Myocyte (in vitro differentiated cells): Measurements from ENCODE around the gene MGLL. TPM values are rescaled to one million over a fixed set of nuclear protein-coding genes. Genes with fewer than 3 reads are reported as not detected.
A peak's percentile ranks its signal among the peaks of the same experiment; 100 is the strongest.

Experiments used
- DNase-seq: peaks from one replicate; pipeline ENCODE4 v3.0.0-alpha.2; 2012; ENCODE audit warnings: low read depth
- polyA plus RNA-seq: library from polyadenylated mRNA; unstranded; fragments of >200 nt; gene quantifications from one replicate; pipeline ENCODE4 v1.2.1, GENCODE V29; 2012; ENCODE audit warnings: missing spikeins
- total RNA-seq: library from RNA; depleted of rRNA; stranded (reverse); fragments of >200 nt; gene quantifications from 2 replicates; pipeline ENCODE4 v1.2.3, GENCODE V29; 2014

MGLL gene
- 102 and 107 TPM in 2 replicates for total RNA-seq
- polyA plus RNA-seq, result 107 TPM

DNA sequence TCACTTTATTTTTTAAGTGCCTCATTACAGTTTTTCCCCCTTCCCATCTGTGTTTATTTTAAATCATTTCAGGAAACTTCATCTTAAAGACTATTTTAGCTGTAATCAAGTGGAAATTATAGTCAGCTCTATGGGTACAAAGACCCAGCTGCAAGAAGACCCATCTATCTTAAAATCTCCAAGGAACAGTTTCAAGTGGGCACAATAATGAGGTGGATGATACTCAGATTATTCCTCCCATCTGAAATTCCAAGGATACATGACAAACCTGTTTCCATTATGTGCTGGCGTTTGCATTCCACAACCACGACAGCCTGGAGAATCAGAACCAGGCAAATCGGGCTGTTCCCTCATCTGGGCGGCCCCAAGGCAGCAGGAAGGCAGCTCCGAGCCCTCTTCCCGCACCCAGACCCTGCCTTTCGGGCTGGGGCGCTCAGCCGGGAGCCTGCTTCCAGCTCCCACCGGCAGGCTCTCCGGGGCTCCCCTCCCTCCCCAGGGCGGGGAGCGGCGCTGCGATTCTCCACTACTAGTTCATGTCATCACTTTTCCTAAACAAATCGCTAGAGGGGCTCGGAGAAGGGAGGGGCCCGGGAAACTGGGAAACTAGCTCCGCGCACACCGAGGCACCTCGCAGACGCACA, at the start of gene MGLL:
Gene MGLL (minus strand): TSS at position 475 of the 641 bp plus-strand sequence. CDS start 197 bp downstream, at position 278.
- DNase-seq, result peak; percentile 60

DNA sequence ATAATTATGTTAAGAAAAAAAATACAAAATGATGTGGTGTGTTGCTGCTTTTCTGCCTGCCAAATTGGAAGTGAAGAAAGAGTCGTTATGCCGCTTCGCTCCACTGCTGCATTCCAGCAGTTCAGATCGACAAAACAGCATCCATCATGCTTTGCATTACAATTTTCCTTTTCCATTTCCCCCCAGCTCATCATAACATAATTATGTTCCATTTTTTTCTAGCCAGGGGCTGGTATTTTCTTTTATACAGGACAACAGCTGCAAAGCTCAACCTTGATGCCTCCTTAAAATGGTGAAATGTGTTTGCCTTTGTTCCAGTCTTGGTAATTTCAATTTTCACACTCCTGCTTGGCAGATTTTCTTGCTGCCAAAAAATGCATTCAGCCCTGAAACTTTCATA, 47.8 kb upstream of the MGLL start:
- DNase-seq, result no peak

DNA sequence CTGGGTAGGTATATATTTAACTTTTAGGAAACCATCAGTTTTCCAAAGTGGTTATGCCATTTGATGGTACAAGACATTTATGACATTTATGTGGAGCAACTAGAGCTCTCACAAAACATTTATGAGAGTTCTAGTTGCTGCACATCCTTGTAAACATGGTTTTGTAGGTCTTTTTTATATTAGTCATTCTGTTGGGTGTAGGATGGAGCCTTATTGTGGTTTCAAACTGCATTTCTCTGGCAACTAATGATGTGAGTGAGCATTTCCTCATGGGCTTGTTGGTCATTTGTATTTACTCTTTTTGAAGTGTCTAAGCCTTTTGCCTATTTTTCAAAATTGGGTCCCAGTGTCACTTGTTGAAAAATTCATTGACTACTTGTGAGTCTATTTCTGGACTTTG, 45.7 kb upstream of the MGLL start:
- DNase-seq, result peak; percentile 37

DNA sequence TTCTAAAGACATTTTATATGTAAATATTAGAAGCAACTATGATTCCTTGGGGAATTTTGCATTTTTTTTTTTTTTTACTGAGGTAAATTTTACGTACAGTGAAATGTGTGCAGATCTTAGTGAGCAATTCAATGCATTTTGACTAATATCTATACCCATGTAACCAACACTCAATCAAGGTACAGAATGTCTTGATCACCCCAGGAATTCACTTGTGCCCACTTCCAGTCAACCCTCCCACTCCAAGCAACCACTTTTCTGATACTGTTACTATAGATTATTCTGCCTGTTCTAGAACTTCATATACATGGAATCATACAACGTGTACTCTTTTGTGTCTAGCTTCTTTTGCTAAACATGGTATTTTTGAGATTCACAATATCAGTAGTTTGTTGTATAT, 45.1 kb upstream of the MGLL start:
- DNase-seq, result no peak

DNA sequence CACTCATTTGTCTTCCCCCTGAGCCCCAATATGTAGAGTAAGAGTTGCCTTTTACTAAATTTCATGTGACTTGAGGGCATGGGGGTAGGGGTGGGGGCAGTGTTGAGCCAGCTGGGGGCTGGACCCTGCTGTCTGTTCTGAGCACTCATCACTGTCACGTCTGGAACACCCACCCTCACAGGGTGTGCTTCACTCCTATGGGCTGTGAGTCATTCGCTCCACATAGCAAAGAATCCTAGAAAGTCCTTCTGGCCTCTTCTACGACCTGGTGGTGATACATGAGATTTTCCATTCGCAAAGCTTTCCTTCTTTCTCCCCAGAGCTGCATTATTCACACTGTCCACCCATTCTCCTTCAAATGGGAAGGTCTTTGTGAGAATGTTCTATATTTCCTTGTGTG, 43.6 kb upstream of the MGLL start:
- DNase-seq, result peak; percentile 47

DNA sequence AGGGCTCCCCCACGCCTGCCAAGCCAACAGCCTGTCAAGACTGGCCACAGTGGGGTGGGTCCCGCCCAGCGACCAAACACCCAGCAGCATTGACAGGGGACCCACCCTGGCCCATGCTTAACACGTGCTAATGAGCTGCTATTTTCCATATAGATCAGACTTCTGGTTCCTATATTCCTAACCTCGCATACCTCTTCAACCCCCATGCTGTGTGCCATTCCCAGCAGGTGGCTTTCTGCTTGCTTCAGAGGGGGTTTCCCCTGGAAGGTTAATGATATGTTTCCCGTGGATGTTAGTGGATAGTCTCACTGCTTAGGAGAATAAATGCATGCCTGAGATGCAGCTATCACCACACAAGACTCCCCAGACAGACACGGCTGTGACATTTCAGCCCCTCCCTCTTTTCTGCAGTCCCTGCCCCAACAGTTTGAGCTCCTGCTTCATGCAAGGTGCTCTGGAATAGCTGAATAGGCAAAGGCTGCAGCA, 37.9 kb upstream of the MGLL start:
- no peak for DNase-seq

DNA sequence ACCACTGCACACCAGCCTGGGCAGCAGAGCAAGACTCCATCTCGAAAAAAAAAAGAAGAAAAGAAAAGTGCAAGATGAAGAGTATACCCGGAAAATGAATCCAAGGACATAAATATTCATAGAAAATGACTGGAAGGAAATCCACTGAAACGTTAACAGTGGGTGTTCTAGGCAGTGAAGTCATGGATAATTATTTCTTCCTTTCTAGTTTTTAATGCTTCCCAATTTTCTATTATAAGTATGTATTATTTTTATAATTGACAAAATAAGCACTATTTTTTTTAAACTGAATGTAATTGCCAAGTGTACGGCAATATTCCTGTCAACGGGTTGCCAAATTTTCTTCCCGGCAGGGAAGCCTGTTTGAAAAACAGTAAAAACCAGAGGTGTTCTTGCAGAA, 37.4 kb upstream of the MGLL start:
- DNase-seq, result no peak

DNA sequence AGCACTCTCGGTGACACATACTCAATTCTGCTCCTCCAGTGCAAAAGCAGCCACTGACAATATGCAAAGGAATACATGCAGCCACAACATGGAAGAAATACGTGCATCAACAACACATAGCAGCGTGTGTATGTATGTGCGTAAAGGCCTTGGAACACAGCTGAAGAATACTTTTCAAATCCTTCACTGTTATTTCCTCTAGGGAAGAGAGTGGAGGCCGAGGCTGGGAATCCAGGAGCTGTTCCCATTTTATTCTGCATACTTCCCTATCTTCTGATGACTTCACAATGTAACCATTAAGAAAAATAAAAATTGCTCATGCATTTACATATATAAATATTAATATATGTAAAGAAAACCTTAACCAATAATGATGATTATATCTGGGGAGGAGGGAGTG, 36.6 kb upstream of the MGLL start:
- no peak for DNase-seq

DNA sequence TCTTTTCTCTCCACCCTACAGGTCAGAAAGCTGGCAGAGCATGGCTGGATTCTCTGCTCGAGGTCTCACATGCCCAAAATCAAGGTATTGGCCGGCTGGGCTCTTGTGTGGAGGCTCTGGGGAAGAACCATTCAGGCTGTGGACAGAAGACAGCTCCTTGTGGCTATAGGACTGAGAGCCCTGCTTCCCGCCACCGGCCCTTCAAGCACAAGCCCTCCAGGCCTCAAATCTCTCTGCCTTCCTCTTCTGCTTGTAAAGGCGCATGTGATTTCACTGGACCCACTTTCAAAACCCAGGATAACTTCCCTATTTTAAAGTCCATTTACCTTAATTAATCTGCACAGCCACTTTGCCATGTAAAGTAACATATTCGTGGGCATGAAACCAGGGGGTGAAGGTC, 36.2 kb upstream of the MGLL start:
- no peak for DNase-seq

DNA sequence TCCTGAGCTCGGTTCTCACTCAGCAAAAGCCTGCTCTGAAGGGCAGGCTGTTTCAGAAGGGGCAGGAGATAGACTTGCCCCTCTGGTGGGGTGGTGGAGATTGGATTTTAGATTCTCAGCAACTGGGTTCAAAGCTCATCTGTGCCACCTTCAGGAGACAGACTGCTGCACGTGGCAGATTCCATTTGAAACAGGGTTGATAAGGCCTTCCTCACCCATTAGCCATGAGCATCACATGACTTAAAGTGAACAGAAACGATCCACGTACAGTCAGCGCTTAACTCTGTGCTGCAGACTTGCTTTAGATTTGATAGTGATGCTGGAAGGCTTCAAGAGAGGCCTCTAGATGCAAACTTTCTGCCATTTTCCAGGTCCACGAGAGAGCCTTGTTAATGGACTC, 35.0 kb upstream of the MGLL start:
- no peak for DNase-seq

DNA sequence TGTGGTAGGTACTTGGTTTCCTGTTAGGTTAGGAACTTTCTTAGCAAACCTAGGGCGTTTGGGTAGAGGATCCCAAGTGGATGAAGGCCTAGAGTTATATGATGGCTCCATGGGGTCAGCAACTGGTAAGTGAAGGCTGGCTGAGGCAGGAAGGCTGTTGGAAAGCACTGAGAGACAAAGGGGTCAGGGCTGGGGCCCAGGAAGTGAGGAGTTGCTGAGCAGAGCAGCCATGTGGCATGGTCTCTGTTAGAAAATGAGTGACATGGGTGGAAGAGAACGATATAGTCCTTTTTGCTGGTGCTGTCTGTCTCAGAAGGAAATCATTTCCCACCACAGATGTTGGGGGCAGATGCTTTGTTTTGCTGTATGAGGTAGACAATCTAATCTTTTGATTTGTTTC, 34.5 kb upstream of the MGLL start:
- no peak for DNase-seq

DNA sequence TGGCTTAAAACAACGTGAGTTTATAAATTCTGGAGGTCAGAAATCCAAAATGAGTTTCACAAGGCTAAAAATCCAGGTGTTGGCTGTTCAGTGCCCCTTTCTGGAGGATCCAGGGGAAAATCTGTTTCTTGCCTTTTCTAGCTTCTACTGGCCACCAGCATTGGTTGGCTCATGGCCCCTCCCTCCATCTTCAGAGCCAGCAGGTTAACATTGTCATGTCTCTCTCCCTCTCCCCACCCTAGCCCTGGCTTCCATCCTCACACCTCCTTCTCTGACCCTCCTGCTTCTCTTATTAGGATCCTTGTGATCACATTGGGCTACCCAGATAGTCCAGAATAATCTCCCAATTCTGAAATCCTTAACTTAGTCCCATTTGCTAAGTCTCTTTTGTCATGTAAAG, 32.9 kb upstream of the MGLL start:
- no peak for DNase-seq

DNA sequence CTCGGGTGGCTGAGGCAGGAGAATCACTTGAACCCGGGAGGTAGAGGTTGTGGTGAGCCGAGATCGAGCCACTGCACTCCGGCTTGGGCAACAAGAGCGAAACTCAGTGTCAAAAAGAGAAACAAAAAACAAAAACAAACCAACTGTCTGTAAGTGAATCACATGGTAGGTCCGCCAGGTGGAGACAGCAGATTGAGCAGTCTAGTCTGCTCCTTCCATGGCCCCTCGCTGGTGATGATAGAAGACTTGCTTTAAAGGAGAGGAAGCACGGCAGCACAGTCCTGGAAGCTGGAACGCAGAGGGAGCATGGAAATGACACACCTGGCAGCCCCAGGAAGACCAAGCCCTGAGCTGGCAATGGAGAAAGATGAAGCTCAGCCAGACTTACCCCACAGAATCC, 31.4 kb upstream of the MGLL start:
- no peak for DNase-seq

DNA sequence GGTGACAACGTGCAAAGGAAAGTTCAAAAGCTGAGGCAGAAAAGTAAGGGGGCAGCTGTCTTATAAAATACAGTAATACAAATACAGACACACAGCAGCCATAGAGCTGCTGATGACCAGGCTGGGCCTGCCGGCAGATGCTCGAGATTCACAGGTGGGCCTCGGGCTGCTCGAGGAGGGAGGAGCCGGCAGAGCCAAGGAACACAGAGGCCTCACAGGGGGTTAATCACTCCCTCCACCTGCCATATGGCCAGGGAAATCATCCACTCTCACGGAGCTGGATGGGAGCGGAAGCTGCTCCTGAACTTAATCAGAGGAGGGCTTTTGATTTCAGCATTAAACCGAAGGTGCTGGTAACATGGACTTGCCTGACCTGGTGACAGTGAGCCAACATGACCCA, 29.6 kb upstream of the MGLL start:
- DNase-seq, result no peak

DNA sequence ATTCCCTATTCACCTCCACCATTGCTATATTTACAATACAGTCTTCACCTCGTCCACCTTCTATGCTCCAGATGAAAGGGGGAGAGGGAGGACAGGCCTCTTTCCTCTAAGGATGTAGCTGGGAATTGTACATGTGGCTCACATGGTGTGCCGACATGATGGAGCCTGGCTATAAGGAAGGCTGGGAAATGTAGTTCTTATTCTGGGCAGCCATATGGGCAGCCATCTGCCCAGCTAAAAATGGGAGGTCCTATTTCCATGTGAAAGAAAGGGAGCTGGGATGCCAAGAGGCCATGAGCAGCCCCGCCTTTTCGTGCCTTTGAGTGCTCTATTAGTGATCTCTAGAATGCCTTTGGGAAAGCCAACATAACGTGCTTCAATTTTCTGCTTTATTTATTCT, 27.1 kb upstream of the MGLL start:
- DNase-seq, result peak; percentile 10

DNA sequence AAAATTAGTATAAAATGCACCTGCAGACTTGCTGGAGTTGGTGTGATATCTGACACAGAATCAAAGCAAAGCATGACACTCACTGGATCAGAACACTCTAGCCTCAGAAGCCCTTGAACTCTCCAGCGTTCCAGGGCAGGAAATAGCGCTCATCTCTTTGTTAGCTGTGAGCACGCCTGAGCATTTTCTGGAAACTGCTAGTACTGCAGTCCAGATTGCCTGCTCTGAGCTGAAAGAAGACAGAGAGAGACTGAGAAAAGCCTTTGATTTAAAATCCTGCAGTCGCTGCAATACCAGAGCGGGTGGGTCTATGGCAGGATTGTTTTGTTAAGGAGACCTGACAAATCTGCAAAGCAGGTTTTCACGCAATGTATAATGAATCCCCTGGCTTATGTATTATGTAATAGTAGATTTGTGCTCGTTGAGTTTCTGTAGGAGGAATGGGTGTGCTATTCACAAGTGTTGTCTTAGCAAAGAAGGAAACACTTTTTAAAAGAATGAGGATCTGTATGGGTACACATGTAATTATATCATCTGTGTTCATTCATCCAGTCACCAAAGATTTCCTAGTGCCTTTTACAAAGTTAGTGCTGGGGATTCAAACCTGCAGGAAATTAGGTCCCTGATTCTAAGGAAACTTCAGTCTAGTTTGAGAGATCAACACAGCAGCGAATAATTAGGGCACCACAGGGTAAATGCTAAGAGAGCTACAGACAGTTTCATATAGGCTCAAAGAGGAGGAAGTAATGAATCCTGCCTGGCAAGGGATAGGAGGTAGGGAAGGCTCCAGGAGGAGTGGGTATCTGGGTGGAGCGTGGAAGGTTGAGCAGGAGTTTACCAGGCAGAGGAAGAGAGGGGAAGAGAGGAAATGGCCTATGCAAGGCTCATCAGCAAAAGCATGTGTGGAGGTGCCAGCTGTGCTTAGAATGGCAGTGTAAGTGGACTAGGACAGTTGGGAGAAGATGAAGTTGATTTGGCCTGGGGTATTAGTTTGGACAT, 26.1 kb upstream of the MGLL start:
- no peak for DNase-seq

DNA sequence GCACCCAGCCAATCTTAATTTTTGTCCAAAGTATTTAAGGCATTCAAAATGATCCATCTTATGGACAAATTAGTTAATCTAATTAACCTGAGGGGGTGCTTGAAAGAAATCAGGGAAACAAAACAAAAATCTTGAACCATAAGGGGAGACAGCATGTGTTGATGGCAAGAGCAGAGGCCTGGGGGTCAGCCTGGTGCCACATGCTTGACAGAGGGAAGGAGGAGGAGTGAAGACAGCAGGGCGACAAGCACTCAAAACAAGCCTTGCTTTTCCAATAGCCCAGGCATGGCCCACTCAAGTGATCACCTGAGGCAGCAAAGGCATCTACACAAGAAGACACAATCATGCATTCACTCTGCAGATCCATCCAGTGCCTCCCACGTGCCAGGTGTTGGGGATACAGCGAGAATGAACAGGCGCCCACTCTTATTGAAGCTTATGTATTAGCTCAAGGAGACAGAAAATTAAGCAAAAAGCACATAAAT, 25.0 kb upstream of the MGLL start:
- DNase-seq, result no peak

DNA sequence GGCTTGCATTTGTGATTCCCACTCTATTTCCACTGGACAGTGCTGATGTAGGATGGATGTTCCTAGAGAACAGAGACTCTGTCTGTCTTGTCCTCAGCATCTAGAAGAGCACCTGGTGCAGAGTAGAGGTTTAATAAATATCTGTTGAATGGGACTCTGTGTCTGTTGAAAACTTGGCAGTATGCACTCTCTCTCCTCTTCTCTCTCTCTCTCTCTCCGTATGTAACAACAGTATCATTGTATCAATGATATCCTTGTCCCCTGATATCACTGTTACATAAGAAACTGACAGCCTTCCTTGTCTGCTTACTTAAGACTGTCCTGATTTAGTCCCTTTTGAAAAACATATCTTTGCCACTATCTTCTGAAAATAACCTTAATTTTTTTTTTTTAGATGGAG, 24.3 kb upstream of the MGLL start:
- DNase-seq, result no peak

DNA sequence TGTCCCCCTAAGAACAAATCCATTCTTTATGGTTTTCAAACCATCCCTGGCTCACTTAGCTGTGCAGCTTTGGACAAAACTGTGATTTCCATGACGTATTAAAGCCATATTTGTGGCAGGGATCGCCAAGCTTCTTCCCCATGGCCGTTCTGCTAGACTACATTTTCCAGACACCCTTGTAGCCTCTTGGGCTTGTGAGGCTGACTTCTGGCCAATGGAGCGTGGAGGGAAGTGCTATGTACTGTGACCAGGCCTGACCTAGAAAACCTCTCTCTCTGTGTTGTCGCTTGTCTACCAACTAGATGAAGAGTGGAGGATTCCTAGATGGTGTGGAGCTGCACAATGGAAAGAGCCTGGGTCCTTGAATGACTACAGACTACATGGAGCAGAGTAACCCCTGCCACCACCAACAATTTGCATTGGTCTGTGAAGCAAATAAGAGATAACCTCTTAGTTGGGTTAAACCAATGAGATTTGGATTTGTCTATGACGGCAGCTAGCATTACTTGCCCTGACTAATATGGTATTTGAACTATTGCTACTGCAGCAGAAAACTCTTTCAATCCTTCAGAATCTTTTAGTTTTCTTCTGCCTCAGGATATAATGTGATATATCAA, 22.1 kb upstream of the MGLL start:
- no peak for DNase-seq

DNA sequence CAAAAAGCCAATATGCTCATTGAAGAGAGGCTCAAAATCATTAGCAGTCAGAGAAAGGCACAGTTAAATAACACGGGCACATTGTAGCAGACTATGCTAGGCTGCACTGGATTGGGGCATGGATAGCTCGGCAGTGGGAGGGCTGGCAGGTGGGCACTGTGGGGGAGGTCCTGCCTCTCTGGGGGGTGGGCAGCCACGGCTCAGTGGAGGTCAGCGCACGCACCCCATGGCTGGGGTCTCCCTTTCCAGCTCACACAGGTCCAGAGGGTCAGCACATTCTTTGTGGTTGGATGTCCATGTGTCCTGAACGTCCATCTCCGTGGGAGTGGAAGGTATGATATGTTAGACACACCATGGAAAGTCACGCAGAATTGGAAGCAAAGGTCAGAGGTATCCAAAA, 18.4 kb upstream of the MGLL start:
- no peak for DNase-seq

DNA sequence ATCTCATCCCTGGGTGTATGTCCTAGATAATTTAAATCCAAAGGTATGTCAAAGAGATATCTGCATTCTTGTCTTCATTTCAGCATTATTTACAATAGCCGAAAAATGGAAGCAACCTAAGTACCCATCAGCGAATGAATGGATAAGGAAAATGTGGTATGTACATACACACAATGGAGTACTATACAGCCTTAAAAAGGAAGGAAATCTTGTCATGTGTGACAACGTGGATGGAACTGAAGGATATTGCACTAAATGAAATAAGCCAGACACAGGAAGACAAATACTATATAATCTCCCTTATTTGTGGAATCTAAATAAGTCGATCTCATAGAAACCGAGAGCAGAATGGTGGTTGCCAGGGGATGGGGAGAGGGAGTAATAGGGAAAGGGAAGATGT, 16.8 kb upstream of the MGLL start:
- DNase-seq, result no peak
